GM12878 (cell line): ENCODE results near the gene SLC4A5. TPM values are rescaled to one million over a fixed set of nuclear protein-coding genes. Genes with fewer than 3 reads are reported as not detected.

ENCODE experiments used
- ASH2L ChIP-seq: fragments of 300-600, 200-600 bp; sonication (generic); IDR thresholded peaks from 2 replicates; pipeline ENCODE4 v1.6.1; 2017; ENCODE audit warnings: low read depth, mild to moderate bottlenecking, borderline replicate concordance
- BACH1 ChIP-seq: fragments of 450-650 bp; IDR thresholded peaks from 2 replicates; pipeline ENCODE4 v1.6.1; 2017; ENCODE audit warnings: mild to moderate bottlenecking, borderline replicate concordance
- BCL11A ChIP-seq: IDR thresholded peaks from 2 replicates; pipeline ENCODE4 v1.6.1; 2011; ENCODE audit warnings: low read depth, low read length
- BHLHE40 ChIP-seq, 2 experiments: fragments of 450-650 bp in 1 of 2; IDR thresholded peaks; 2 replicates each; pipeline ENCODE4 v1.6.1; 2011 to 2017; ENCODE audit warnings: low read depth in 2 of 2, borderline replicate concordance in 1 of 2, improper control_type of control experiment in 1 of 2, low read length in 1 of 2, mild to moderate bottlenecking in 1 of 2
- CBX5 ChIP-seq: sonication (generic); IDR thresholded peaks from 2 replicates; pipeline ENCODE4 v1.6.1; 2016; ENCODE audit warnings: low read depth, moderate library complexity, mild to moderate bottlenecking, inconsistent platforms
- EGR1 ChIP-seq, 2 experiments: IDR thresholded peaks; 1 replicate in 1 of 2; 2 replicates in 1 of 2; pipeline ENCODE4 v1.6.1; 2011 to 2012; ENCODE audit warnings: low read depth in 2 of 2, low read length in 2 of 2, borderline replicate concordance in 1 of 2, mild to moderate bottlenecking in 1 of 2, moderate library complexity in 1 of 2
- ETV6 ChIP-seq, 2 experiments: fragments of 450-650 bp in 1 of 2; IDR thresholded peaks in 1 of 2; conservative IDR thresholded peaks in 1 of 2; 2 replicates each; pipeline ENCODE4 v1.6.1; 2014; ENCODE audit warnings: antibody characterized with exemption in 1 of 2, borderline replicate concordance in 1 of 2, low read depth in 1 of 2, mild to moderate bottlenecking in 1 of 2, moderate library complexity in 1 of 2
- HCFC1 ChIP-seq: fragments of 150-350 bp; IDR thresholded peaks from 2 replicates; pipeline ENCODE4 v1.6.1; 2014; ENCODE audit warnings: low read length
- HSF1 ChIP-seq: fragments of 150-350 bp; IDR thresholded peaks from 2 replicates; pipeline ENCODE4 v1.6.1; 2014; ENCODE audit warnings: mild to moderate bottlenecking, low read depth, low read length
- MYB ChIP-seq: fragments of 150-350 bp; IDR thresholded peaks from 2 replicates; pipeline ENCODE4 v1.6.1; 2014; ENCODE audit warnings: mild to moderate bottlenecking, low read depth, low read length, borderline replicate concordance
- NFYB ChIP-seq: IDR thresholded peaks from 2 replicates; pipeline ENCODE4 v1.6.1; 2011; ENCODE audit warnings: low read depth, mild to moderate bottlenecking, low read length, improper control_type of control experiment, moderate library complexity; ENCODE audit not compliant: insufficient read depth
- RCOR1 ChIP-seq: conservative IDR thresholded peaks from 2 replicates; pipeline ENCODE4 v1.6.1; 2012; ENCODE audit warnings: low read depth, low read length, improper control_type of control experiment
- RELA ChIP-seq: fragments of 450-650 bp; IDR thresholded peaks from 2 replicates; pipeline ENCODE4 v1.8.0; 2014; ENCODE audit warnings: borderline replicate concordance; ENCODE audit not compliant: partially characterized antibody
- SMAD1 ChIP-seq: fragments of 450-650 bp; IDR thresholded peaks from 2 replicates; pipeline ENCODE4 v1.6.1; 2018; ENCODE audit warnings: mild to moderate bottlenecking, low read depth; ENCODE audit not compliant: partially characterized antibody
- SP1 ChIP-seq: IDR thresholded peaks from one replicate; pipeline ENCODE4 v1.6.1; 2011; ENCODE audit warnings: low read depth, low read length
- TBL1XR1 ChIP-seq: IDR thresholded peaks from 2 replicates; pipeline ENCODE4 v1.6.1; 2012; ENCODE audit warnings: low read depth, low read length, improper control_type of control experiment
- ZBTB4 ChIP-seq: fragments of 450-650 bp; formaldehyde crosslinking; IDR thresholded peaks from 2 replicates; pipeline ENCODE4 v1.4.0; 2022; ENCODE audit warnings: mild to moderate bottlenecking, moderate library complexity
- ZNF687 ChIP-seq: fragments of 450-650 bp; IDR thresholded peaks from 2 replicates; pipeline ENCODE4 v1.6.1; 2017; ENCODE audit warnings: mild to moderate bottlenecking, moderate library complexity
- polyA plus RNA-seq, 11 experiments: library from polyadenylated mRNA; depleted of rRNA in 4 of 11; unstranded in 6 of 11; stranded (reverse) in 5 of 11; fragments of >200 nt; fragmentation: Nextera tagmentation in 4 of 11; fragmentation: Illumina TruSeq in 1 of 11; extraction: Ambion mirVana in 4 of 11; extraction: Trizol in 1 of 11; gene quantifications; 1 replicate in 1 of 11; 2 replicates in 10 of 11; pipeline versions ENCODE4 v1.2.1 to v1.2.3, GENCODE V29; 2011 to 2016; ENCODE audit warnings: inconsistent platforms in 2 of 11, missing spikeins in 2 of 11, low read depth in 1 of 11
- total RNA-seq, 4 experiments: library from RNA; depleted of rRNA in 3 of 4; stranded (reverse); fragments of >200 nt in 3 of 4; fragmentation: Illumina TruSeq in 1 of 4; extraction: Trizol in 1 of 4; gene quantifications; 2 replicates each; pipeline versions ENCODE4 v1.2.1 to v1.2.3, GENCODE V29; 2013 to 2021

Gene SLC4A5
- total and polyA plus RNA-seq, 10 of the 15 experiments (the other 5 are each of a cell fraction or from before 2014, with no cell fraction given), result 0.15 to 4.7 (median 1.6) TPM

GRCh38 chr2:74178211-74179062 lies 164.8 kb downstream of the SLC4A5 start, which contains the start of gene MOB1A (continued):
- no peak for TF ChIP-seq ZBTB4 (CRISPR knock-in tag)
- no peak for TF ChIP-seq ASH2L
- no peak for TF ChIP-seq RELA
- peak; percentile 33; the same call in 1 of the 2 replicates for TF ChIP-seq BACH1
- peak in 1 of 2 experiments; percentile 66; a peak in 1 of 3 replicates for TF ChIP-seq EGR1 (IDR thresholded peaks at IDR 0.05; ENCODE audit: borderline replicate concordance in 1 of 2, low read depth in 2 of 2, low read length in 2 of 2)
- TF ChIP-seq HSF1, result no peak
- peak; percentile 25 to 52; a peak in 2 of 4 replicates for TF ChIP-seq BHLHE40 (IDR thresholded peaks at IDR 0.05; ENCODE audit: borderline replicate concordance in 1 of 2, low read depth in 2 of 2, low read length in 1 of 2)
- no peak; the same call in 1 of the 2 replicates for TF ChIP-seq HCFC1
- no peak for TF ChIP-seq NFYB
- TF ChIP-seq TBL1XR1, result no peak
- no peak for TF ChIP-seq SMAD1
- TF ChIP-seq RCOR1, result no peak; the same call in 1 of the 2 replicates
- TF ChIP-seq ZNF687, result no peak; the same call in 1 of the 2 replicates
- TF ChIP-seq BCL11A, result no peak
- peak; percentile 71 for TF ChIP-seq SP1
- peak; percentile 84; the same call in 1 of the 2 replicates for TF ChIP-seq CBX5
- TF ChIP-seq MYB, result no peak
- peak in 1 of 2 experiments; percentile 23; a peak in 1 of 4 replicates for TF ChIP-seq ETV6 (conservative IDR thresholded peaks at IDR 0.05 in 1 of 2, IDR thresholded peaks at IDR 0.05 in 1 of 2; ENCODE audit: borderline replicate concordance in 1 of 2, low read depth in 1 of 2)
